DMS 273 treated with DMSO at 0.1 percent for 48 hours (cell line): Measurements from ENCODE around the gene JPH4.

Experiments used
- DNase-seq: peaks from one replicate; lab custom pipeline; 2025; lab: John Stamatoyannopoulos, UW

Gene JPH4

GRCh38 chr14:23579311-23579630, 681 bp upstream of the JPH4 start:
- DNase-seq, result no peak

- DNase-seq, result no peak
Observed at GRCh38 chr14:23577710-23578392, 739 bp downstream of the JPH4 start.

GRCh38 chr14:23577004-23577681, 1.4 kb downstream of the JPH4 start:
- no peak for DNase-seq

- peak; percentile 10 for DNase-seq
Observed at GRCh38 chr14:23573384-23574015, 5.1 kb downstream of the JPH4 start.

GRCh38 chr14:23572836-23573235, 5.8 kb downstream of the JPH4 start:
- no peak for DNase-seq

- no peak for DNase-seq
Observed at GRCh38 chr14:23572524-23572828, 6.1 kb downstream of the JPH4 start.

- no peak for DNase-seq
Observed at GRCh38 chr14:23571701-23572523, 6.7 kb downstream of the JPH4 start.

GRCh38 chr14:23570806-23571483, 7.6 kb downstream of the JPH4 start:
- no peak for DNase-seq

GRCh38 chr14:23569443-23570151, 9.0 kb downstream of the JPH4 start:
- DNase-seq, result peak; percentile 61

- no peak for DNase-seq
Observed at GRCh38 chr14:23568600-23569331, 9.8 kb downstream of the JPH4 start.

- no peak for DNase-seq
Observed at GRCh38 chr14:23568021-23568599, 10.5 kb downstream of the JPH4 start.

- DNase-seq, result peak; percentile 18
Observed at GRCh38 chr14:23567186-23568020, 11.2 kb downstream of the JPH4 start, which contains the start of gene AP1G2. Gene AP1G2 (minus strand): TSS chr14:23567791. CDS start chr14:23567314, 477 bp downstream.

- DNase-seq, result no peak
Observed at GRCh38 chr14:23566778-23567185, 11.8 kb downstream of the JPH4 start.

GRCh38 chr14:23566112-23566777, 12.3 kb downstream of the JPH4 start:
- DNase-seq, result no peak

- DNase-seq, result no peak
Observed at GRCh38 chr14:23565626-23566025, 13.0 kb downstream of the JPH4 start.

- DNase-seq, result no peak
Observed at GRCh38 chr14:23564876-23565275, 13.7 kb downstream of the JPH4 start.

GRCh38 chr14:23564181-23564812, 14.3 kb downstream of the JPH4 start:
- DNase-seq, result no peak

- no peak for DNase-seq
Observed at GRCh38 chr14:23563473-23564180, 15.0 kb downstream of the JPH4 start.
